Bronchial smooth muscle cell (primary cell): Measurements from ENCODE around the gene OLAH. TPM values are rescaled to one million over a fixed set of nuclear protein-coding genes. Genes with fewer than 3 reads are reported as not detected.

Source experiments
- total RNA-seq: library from RNA; depleted of rRNA; stranded (reverse); fragments of >200 nt; gene quantifications from 2 replicates; pipeline ENCODE4 v1.2.1, GENCODE V29; 2014

Gene OLAH
- total RNA-seq, result not detected in 2 replicates

DNA sequence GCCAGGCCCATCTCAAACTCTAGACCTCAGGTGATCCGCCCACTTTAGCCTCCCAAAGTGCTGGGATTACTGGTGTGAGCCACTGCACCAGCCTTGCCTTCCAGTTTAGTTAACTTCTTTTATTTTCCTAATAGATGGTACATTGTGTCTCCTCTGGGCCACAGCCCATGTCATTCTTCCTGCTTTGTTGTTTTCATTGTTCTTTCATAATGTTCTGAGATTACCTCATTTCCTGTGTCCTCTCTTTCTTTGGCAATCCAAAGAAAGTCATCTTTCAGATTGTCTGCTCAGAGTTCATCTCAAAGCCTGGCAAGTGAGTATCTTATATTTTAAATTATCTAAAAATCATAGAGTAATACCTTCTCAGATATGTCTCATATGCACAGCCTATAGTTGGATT lies at the start of gene OLAH:
Gene OLAH, plus strand, starts transcription at position 270 of the 400 bp plus-strand sequence. CDS start 3,346 bp downstream, outside the sequence.

GRCh38 chr10:15088428-15089261 lies 44.9 kb downstream of the OLAH start, which contains the start of gene ACBD7:
Gene ACBD7, minus strand, starts transcription at chr10:15088776. Its CDS starts 48 bp downstream, at chr10:15088728.

GRCh38 chr10:15097011-15097812 lies 53.5 kb downstream of the OLAH start, which contains the start of gene RPP38:
Gene RPP38, plus strand, starts transcription at chr10:15097355. Its CDS starts 5,960 bp downstream, at chr10:15103315.

Other genes with a start within 250 kb of the OLAH start
- gene CDNF, start 205.9 kb upstream of the OLAH start, total RNA-seq, result 1.5 and 3.0 TPM in 2 replicates
- 7.1 and 13.1 TPM in 2 replicates for gene HSPA14, start 205.6 kb upstream of the OLAH start, total RNA-seq
- gene MSANTD7, start 205.6 kb upstream of the OLAH start, total RNA-seq, result 11.8 and 12.0 TPM in 2 replicates
- gene SUV39H2, start 165.1 kb upstream of the OLAH start, total RNA-seq, result 4.7 and 5.8 TPM in 2 replicates
- 4.7 and 11.8 TPM in 2 replicates for gene DCLRE1C, start 89.8 kb upstream of the OLAH start, total RNA-seq
- gene MEIG1, start 84.6 kb upstream of the OLAH start, total RNA-seq, result 0.52 TPM in 1 of 2 replicates, not detected in the other
- 0.43 and 0.79 TPM in 2 replicates for gene ACBD7, start 44.8 kb downstream of the OLAH start, total RNA-seq
- 8.5 and 11.0 TPM in 2 replicates for gene RPP38, start 53.4 kb downstream of the OLAH start, total RNA-seq
- gene NMT2, start 124.8 kb downstream of the OLAH start, total RNA-seq, result 27.3 and 37.0 TPM in 2 replicates